ENCODE data around the gene DAB1. TPM values are rescaled to one million over a fixed set of nuclear protein-coding genes. Genes with fewer than 3 reads are reported as not detected.

DAB1 gene
- total RNA-seq, 1 donor from 2014 or later: 14.6 TPM

GRCh38 chr1:57309630-57310029 is 114.2 kb downstream of the DAB1 start:
- TF ChIP-seq EZH2phosphoT487 (IDR thresholded peaks at IDR 0.05) (no peak), EZH2 (IDR thresholded peaks at IDR 0.05) (no peak)
- TF ChIP-seq, protein P1, sequence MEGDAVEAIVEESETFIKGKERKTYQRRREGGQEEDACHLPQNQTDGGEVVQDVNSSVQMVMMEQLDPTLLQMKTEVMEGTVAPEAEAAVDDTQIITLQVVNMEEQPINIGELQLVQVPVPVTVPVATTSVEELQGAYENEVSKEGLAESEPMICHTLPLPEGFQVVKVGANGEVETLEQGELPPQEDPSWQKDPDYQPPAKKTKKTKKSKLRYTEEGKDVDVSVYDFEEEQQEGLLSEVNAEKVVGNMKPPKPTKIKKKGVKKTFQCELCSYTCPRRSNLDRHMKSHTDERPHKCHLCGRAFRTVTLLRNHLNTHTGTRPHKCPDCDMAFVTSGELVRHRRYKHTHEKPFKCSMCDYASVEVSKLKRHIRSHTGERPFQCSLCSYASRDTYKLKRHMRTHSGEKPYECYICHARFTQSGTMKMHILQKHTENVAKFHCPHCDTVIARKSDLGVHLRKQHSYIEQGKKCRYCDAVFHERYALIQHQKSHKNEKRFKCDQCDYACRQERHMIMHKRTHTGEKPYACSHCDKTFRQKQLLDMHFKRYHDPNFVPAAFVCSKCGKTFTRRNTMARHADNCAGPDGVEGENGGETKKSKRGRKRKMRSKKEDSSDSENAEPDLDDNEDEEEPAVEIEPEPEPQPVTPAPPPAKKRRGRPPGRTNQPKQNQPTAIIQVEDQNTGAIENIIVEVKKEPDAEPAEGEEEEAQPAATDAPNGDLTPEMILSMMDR (IDR thresholded peaks at IDR 0.05): no peak
- H3K36me3 Mint-ChIP-seq: no peaks in the 10 kb centered on the region
- no peaks in the 10 kb centered on the region for H3K36me3 ChIP-seq
- H3K9me3 ChIP-seq (ENCODE audit: low read depth): no peaks in the 10 kb centered on the region
- DNase-seq (ENCODE audit: low spot score): no peak
- H4K20me1 ChIP-seq (ENCODE audit: low read depth): no peaks in the 10 kb centered on the region
- H3K9me3 Mint-ChIP-seq: peaks cover 5% of the 10 kb centered on the region
- H3F3A ChIP-seq (ENCODE audit: low read depth): peaks cover 6% of the 10 kb centered on the region
- peaks cover 8% of the 10 kb centered on the region for H3K4me1 ChIP-seq
- no peaks in the 10 kb centered on the region for H3K79me2 ChIP-seq (ENCODE audit: low read depth)
- H3K27ac Mint-ChIP-seq: no peak overlapping the region
- no peak overlapping the region for H3K4me3 Mint-ChIP-seq
- no peaks in the 10 kb centered on the region for H3K27me3 ChIP-seq
- no peak overlapping the region for H3K27ac ChIP-seq
- no peak overlapping the region for H3K9ac ChIP-seq
- H3K4me1 Mint-ChIP-seq: peaks cover 12% of the 10 kb centered on the region
- peaks cover 3% of the 10 kb centered on the region for H3K27me3 Mint-ChIP-seq (ENCODE audit: insufficient read depth, low read depth)
- no peak overlapping the region for H3K4me3 ChIP-seq
- H2AFZ ChIP-seq (replicated peaks): no peak overlapping the region
- no peak overlapping the region for H3K4me2 ChIP-seq

GRCh38 chr1:57307392-57308170 is 116.3 kb downstream of the DAB1 start:
- no peaks in the 10 kb centered on the region for H4K20me1 ChIP-seq (ENCODE audit: low read depth)
- no peak overlapping the region for H3K4me3 ChIP-seq
- H3K4me1 ChIP-seq: peaks cover 23% of the 10 kb centered on the region
- peaks cover 6% of the 10 kb centered on the region for H3F3A ChIP-seq (ENCODE audit: low read depth)
- H3K27ac ChIP-seq: no peak overlapping the region
- H3K4me1 Mint-ChIP-seq: peaks cover 22% of the 10 kb centered on the region
- H3K36me3 Mint-ChIP-seq: no peaks in the 10 kb centered on the region
- no peaks in the 10 kb centered on the region for H3K9me3 ChIP-seq (ENCODE audit: low read depth)
- no peaks in the 10 kb centered on the region for H3K36me3 ChIP-seq
- peaks cover 5% of the 10 kb centered on the region for H3K27me3 Mint-ChIP-seq (ENCODE audit: insufficient read depth, low read depth)
- TF ChIP-seq EZH2phosphoT487 (IDR thresholded peaks at IDR 0.05): no peak
- TF ChIP-seq EZH2 (IDR thresholded peaks at IDR 0.05): no peak
- TF ChIP-seq, protein P1 (IDR thresholded peaks at IDR 0.05): no peak
- H3K4me3 Mint-ChIP-seq: no peak overlapping the region
- H3K27me3 ChIP-seq: no peaks in the 10 kb centered on the region
- H2AFZ ChIP-seq (replicated peaks): no peak overlapping the region
- H3K79me2 ChIP-seq (ENCODE audit: low read depth): no peaks in the 10 kb centered on the region
- no peak for DNase-seq (ENCODE audit: low spot score)
- no peak overlapping the region for H3K9ac ChIP-seq
- peak overlapping the region; percentile 36 for H3K27ac Mint-ChIP-seq
- peaks cover 5% of the 10 kb centered on the region for H3K9me3 Mint-ChIP-seq
- H3K4me2 ChIP-seq: no peak overlapping the region

DNA sequence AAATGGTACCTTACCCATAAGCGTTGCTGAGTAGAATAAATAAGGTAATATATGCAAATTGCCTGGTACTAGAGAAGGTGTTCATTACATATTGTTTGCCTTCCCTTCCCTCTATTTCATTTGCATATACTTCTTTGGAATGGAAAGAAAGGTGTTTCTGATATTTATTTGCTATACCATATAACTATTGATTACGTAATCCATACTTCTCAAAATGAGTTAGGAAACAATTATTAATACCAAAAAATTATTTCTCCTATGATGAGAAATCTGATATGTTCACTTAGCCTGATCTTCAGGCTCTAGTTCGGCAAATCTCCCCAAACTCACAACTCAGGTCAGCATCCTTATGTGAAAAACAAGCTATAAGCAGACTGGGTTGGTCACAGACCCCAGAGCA is 119.3 kb downstream of the DAB1 start:
- no peak overlapping the region for H3K9ac ChIP-seq
- TF ChIP-seq EZH2 (IDR thresholded peaks at IDR 0.05): no peak
- no peak for TF ChIP-seq EZH2phosphoT487 (IDR thresholded peaks at IDR 0.05)
- no peak overlapping the region for H3K4me3 Mint-ChIP-seq
- H3K79me2 ChIP-seq (ENCODE audit: low read depth): no peaks in the 10 kb centered on the region
- peaks cover 5% of the 10 kb centered on the region for H3K9me3 Mint-ChIP-seq
- H3K27ac ChIP-seq: no peak overlapping the region
- H3K9me3 ChIP-seq (ENCODE audit: low read depth): no peaks in the 10 kb centered on the region
- H3K27me3 Mint-ChIP-seq (ENCODE audit: insufficient read depth, low read depth): peaks cover 2% of the 10 kb centered on the region
- peak overlapping the region; percentile 78 for H3K27ac Mint-ChIP-seq
- no peak for DNase-seq (ENCODE audit: low spot score)
- H3F3A ChIP-seq (ENCODE audit: low read depth): peaks cover 6% of the 10 kb centered on the region
- peaks cover 22% of the 10 kb centered on the region for H3K4me1 Mint-ChIP-seq
- no peak overlapping the region for H3K4me3 ChIP-seq
- no peaks in the 10 kb centered on the region for H3K36me3 Mint-ChIP-seq
- peaks cover 23% of the 10 kb centered on the region for H3K4me1 ChIP-seq
- no peaks in the 10 kb centered on the region for H3K27me3 ChIP-seq
- H4K20me1 ChIP-seq (ENCODE audit: low read depth): no peaks in the 10 kb centered on the region
- H3K36me3 ChIP-seq: no peaks in the 10 kb centered on the region
- H2AFZ ChIP-seq (replicated peaks): no peak overlapping the region
- H3K4me2 ChIP-seq: no peak overlapping the region

Data from neural progenitor cell (in vitro differentiated cells).